Endothelial cell of umbilical vein (primary cell): ENCODE measurements around the gene ATRNL1. TPM values are rescaled to one million over a fixed set of nuclear protein-coding genes. Genes with fewer than 3 reads are reported as not detected.

Experiments
- BruUV-seq: library from RNA; stranded (reverse); fragments of 400-500 nt; replicated peaks from 2 replicates; lab custom pipeline; 2021; lab: Mats Ljungman, UMichigan
- CTCF ChIA-PET: fragments of 300-600, 350-600 bp; sonication (Branson Sonifier 250); formaldehyde crosslinking; loops from one replicate; lab custom pipeline; 2021; ENCODE audit warnings: antibody characterized with exemption, inconsistent platforms; lab: Charles Lee
- POLR2A ChIA-PET: fragments of 300-600, 350-600 bp; sonication (Branson Sonifier 250); formaldehyde crosslinking; loops from one replicate; lab custom pipeline; 2021; ENCODE audit warnings: antibody characterized with exemption, inconsistent platforms; lab: Charles Lee
- DNase-seq: peaks from one replicate; pipeline ENCODE4 v3.0.0-alpha.2; 2011; ENCODE audit warnings: low read depth, low spot score
- FAIRE-seq: peaks from 2 replicates; lab custom pipeline; 2011; peaks lifted over from hg19 to GRCh38; lab: Jason Lieb, UNC
- H2AFZ ChIP-seq: 2 replicates; pipeline ENCODE4 v1.6.0; 2012; ENCODE audit warnings: low read depth, low read length, control low read depth, inconsistent platforms
- H3K27ac ChIP-seq: 2 replicates; pipeline ENCODE4 v1.5.1; 2011; ENCODE audit warnings: low read depth, mild to moderate bottlenecking, control low read depth, low read length, moderate library complexity; ENCODE audit not compliant: insufficient read depth
- H3K27me3 ChIP-seq, 2 experiments: 2 replicates each; pipeline versions ENCODE4 v1.6.0 to v1.6.1; 2011; ENCODE audit warnings: low read length in 2 of 2, mixed read lengths in 1 of 2; ENCODE audit not compliant: control insufficient read depth in 2 of 2, insufficient read depth in 2 of 2
- H3K36me3 ChIP-seq, 2 experiments: 2 replicates in 1 of 2; 3 replicates in 1 of 2; pipeline ENCODE4 v1.5.1; 2011; ENCODE audit warnings: low read length in 2 of 2, mild to moderate bottlenecking in 1 of 2, moderate library complexity in 1 of 2; ENCODE audit not compliant: control insufficient read depth in 2 of 2, insufficient read depth in 2 of 2; ENCODE audit errors: extremely low read depth in 1 of 2
- H3K4me1 ChIP-seq: 3 replicates; pipeline ENCODE4 v1.5.1; 2011; ENCODE audit warnings: mild to moderate bottlenecking, low read length; ENCODE audit not compliant: control insufficient read depth, insufficient read depth; ENCODE audit errors: extremely low read depth
- H3K4me2 ChIP-seq: 2 replicates; pipeline ENCODE4 v1.6.1; 2011; ENCODE audit warnings: low read length, control low read depth, mixed read lengths; ENCODE audit not compliant: insufficient read depth
- H3K4me3 ChIP-seq, 3 experiments: fragments of 200-600 bp in 1 of 3; sonication (generic), shearing (Covaris generic) in 1 of 3; replicated peaks in 1 of 3; 2 replicates each; pipeline ENCODE4 v1.5.1; 2011 to 2016; ENCODE audit warnings: control low read depth in 3 of 3, low read length in 3 of 3, mild to moderate bottlenecking in 2 of 3, inconsistent platforms in 1 of 3, low read depth in 1 of 3, moderate library complexity in 1 of 3; ENCODE audit not compliant: insufficient read depth in 1 of 3
- H3K79me2 ChIP-seq: 2 replicates; pipeline ENCODE4 v1.6.0; 2012; ENCODE audit warnings: low read length, inconsistent platforms; ENCODE audit not compliant: control insufficient read depth, insufficient read depth
- H3K9ac ChIP-seq: replicated peaks from 2 replicates; pipeline ENCODE3; 2011; ENCODE audit warnings: low read length, control low read depth; ENCODE audit not compliant: insufficient read depth; ENCODE audit errors: extremely low read depth
- H3K9me1 ChIP-seq: replicated peaks from 3 replicates; pipeline ENCODE4 v1.6.0; 2011; ENCODE audit warnings: mild to moderate bottlenecking, low read length; ENCODE audit not compliant: control insufficient read depth, insufficient read depth; ENCODE audit errors: extremely low read depth
- H3K9me3 ChIP-seq: replicated peaks from 2 replicates; pipeline ENCODE4 v1.5.1; 2012; ENCODE audit warnings: low read length, inconsistent platforms; ENCODE audit not compliant: control insufficient read depth, insufficient read depth
- H4K20me1 ChIP-seq: replicated peaks from 2 replicates; pipeline ENCODE3; 2011; ENCODE audit warnings: mild to moderate bottlenecking, low read length; ENCODE audit not compliant: control insufficient read depth, insufficient read depth; ENCODE audit errors: extremely low read depth
- EZH2 ChIP-seq: IDR thresholded peaks from 2 replicates; pipeline ENCODE4 v1.6.1; 2012; ENCODE audit warnings: borderline replicate concordance, low read depth, mild to moderate bottlenecking, moderate library complexity, low read length, inconsistent platforms; ENCODE audit not compliant: severe bottlenecking
- FOS ChIP-seq: IDR thresholded peaks from 2 replicates; pipeline ENCODE4 v1.6.1; 2011; ENCODE audit warnings: mild to moderate bottlenecking, low read length, moderate library complexity, borderline replicate concordance; ENCODE audit not compliant: insufficient read depth
- GATA2 ChIP-seq: IDR thresholded peaks from 2 replicates; pipeline ENCODE4 v1.7.0; 2011; ENCODE audit warnings: low read depth, mild to moderate bottlenecking, moderate library complexity, mixed read lengths, low read length; ENCODE audit not compliant: insufficient read length, insufficient read depth
- POLR2AphosphoS5 ChIP-seq: IDR thresholded peaks from 2 replicates; pipeline ENCODE4 v1.6.1; 2012; ENCODE audit warnings: low read depth, mild to moderate bottlenecking, control low read depth, low read length, moderate library complexity; ENCODE audit not compliant: insufficient read depth
- dilution Hi-C: fragments of 300-500 bp; cut with MboI; formaldehyde crosslinking; loops from one replicate; pipeline ENCODE4 v1.15.0; 2019; ENCODE audit warnings: low sequenced_read_pairs; ENCODE audit not compliant: extremely low pct_ligation_motif_present
- intact Hi-C: fragments of 100-400 bp; cut with micrococcal nuclease; formaldehyde crosslinking; loops from one replicate; pipeline ENCODE4 v1.10.0; 2022
- polyA plus RNA-seq, 4 experiments: library from polyadenylated mRNA; depleted of rRNA in 3 of 4; stranded (reverse) in 3 of 4; unstranded in 1 of 4; fragments of >200 nt; gene quantifications; 2 replicates each; pipeline versions ENCODE4 v1.2.1 to v1.2.3, GENCODE V29; 2011 to 2012; ENCODE audit warnings: missing spikeins in 1 of 4
- total RNA-seq: library from RNA; stranded (reverse); gene quantifications from 2 replicates; pipeline ENCODE4 v1.2.3, GENCODE V29; 2021
- TF ChIP-seq, protein P1 (sequence below): IDR thresholded peaks from 2 replicates; pipeline ENCODE4 v1.6.1; 2011; ENCODE audit not compliant: insufficient read depth, insufficient read length

The ATRNL1 gene
- total and polyA plus RNA-seq, 2 donors (not counting 3 experiments of a cell fraction or from before 2014, with no cell fraction given) = not detected

GRCh38 chr10:115777646-115778045 lies 684.5 kb downstream of the ATRNL1 start:
- no peaks in the 10 kb centered on the region for H3K79me2 ChIP-seq
- no peak overlapping the region for H3K4me3 ChIP-seq
- no peak overlapping the region for H2AFZ ChIP-seq
- no peak for FAIRE-seq
- H4K20me1 ChIP-seq = no peaks in the 10 kb centered on the region
- no peaks in the 10 kb centered on the region for H3K36me3 ChIP-seq
- BruUV-seq = no TSS peak
- no peak overlapping the region for H3K9ac ChIP-seq
- no peaks in the 10 kb centered on the region for H3K4me1 ChIP-seq
- POLR2A ChIA-PET = interaction anchor here (0.5 kb wide), 1 partner anchor 24 kb away, joined by 5 read pairs; no protein-coding TSS in a partner anchor
- no peak overlapping the region for H3K27ac ChIP-seq
- no peaks in the 10 kb centered on the region for H3K9me3 ChIP-seq
- no peak for DNase-seq
- intact Hi-C loops = no loop called here
- H3K4me2 ChIP-seq = no peak overlapping the region
- CTCF ChIA-PET = interaction anchor here (1.1 kb wide), 1 partner anchor 71 kb away, joined by 4 read pairs; no protein-coding TSS in a partner anchor
- H3K27me3 ChIP-seq = no peaks in the 10 kb centered on the region
- dilution Hi-C loops = no loop called here
- no peak for TF ChIP-seq POLR2AphosphoS5
- TF ChIP-seq, protein P1, sequence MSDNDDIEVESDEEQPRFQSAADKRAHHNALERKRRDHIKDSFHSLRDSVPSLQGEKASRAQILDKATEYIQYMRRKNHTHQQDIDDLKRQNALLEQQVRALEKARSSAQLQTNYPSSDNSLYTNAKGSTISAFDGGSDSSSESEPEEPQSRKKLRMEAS = no peak
- TF ChIP-seq EZH2 = no peak
- TF ChIP-seq FOS = no peak
- H3K9me1 ChIP-seq = no peaks in the 10 kb centered on the region

- H3K9me3 ChIP-seq = no peaks in the 10 kb centered on the region
- no peaks in the 10 kb centered on the region for H3K79me2 ChIP-seq
- DNase-seq (no peak), FAIRE-seq (no peak)
- H3K9ac ChIP-seq = no peak overlapping the region
- H4K20me1 ChIP-seq = no peaks in the 10 kb centered on the region
- no peak overlapping the region for H3K27ac ChIP-seq
- H3K4me2 ChIP-seq = no peak overlapping the region
- dilution Hi-C loops (no loop called here), intact Hi-C loops (no loop called here)
- H3K27me3 ChIP-seq = no peaks in the 10 kb centered on the region
- no peak overlapping the region for H3K4me3 ChIP-seq
- H3K9me1 ChIP-seq = no peaks in the 10 kb centered on the region
- CTCF ChIA-PET = interaction anchor here (1.0 kb wide), 1 partner anchor 19 kb away, joined by 4 read pairs; no protein-coding TSS in a partner anchor
- TF ChIP-seq FOS (no peak), GATA2 (no peak), EZH2 (no peak)
- H3K4me1 ChIP-seq = no peaks in the 10 kb centered on the region
- H3K36me3 ChIP-seq = no peaks in the 10 kb centered on the region
- POLR2A ChIA-PET = no interaction called here
- no TSS peak for BruUV-seq
- H2AFZ ChIP-seq = no peak overlapping the region
These were observed 697.1 kb downstream of the ATRNL1 start for GRCh38 chr10:115790220-115790619.
